ENCODE data around the gene EIPR1. TPM values are rescaled to one million over a fixed set of nuclear protein-coding genes. Genes with fewer than 3 reads are reported as not detected.

The EIPR1 gene
- total and polyA plus RNA-seq, 10 of the 15 experiments (the other 5 are each of a cell fraction or from before 2014, with no cell fraction given) = 23.6 to 61.2 (median 42.2) TPM

DNA sequence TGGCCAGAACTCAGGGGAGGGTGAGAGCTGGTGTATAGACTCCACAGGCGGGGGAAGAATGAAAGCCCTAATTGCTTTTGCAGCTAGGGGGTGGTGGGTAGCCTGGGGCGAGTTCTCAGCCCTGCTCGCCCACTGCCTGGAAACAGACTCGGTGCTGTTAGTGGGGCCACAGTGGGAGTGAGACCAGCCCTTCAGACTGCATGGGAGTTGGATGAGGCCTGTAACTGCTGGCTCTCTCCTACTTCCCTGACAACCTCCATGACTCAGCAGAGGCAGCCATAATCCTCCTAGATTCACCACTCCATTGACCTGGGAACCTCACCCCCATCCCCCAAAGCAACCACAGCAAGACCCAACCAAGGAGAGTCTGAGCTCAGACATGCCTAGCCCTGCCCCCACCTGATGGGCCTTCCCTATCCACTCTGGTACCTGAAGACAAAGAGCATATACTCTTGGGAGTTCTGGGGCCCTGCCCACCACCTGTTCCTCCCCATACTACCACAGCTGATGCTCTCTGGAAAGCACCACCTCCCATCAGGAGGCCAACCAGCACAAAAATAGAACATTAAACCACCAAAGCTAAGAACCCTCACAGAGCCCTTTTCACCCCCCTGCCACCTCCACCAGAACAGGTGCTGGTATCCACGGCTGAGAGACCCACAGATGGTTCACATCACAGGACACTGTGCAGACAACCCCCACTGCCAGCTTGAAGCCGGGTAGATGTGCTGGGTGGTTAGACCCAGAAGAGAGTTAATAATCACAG lies 226.3 kb downstream of the EIPR1 start (continued):
- no peak for TF ChIP-seq RB1 (IDR thresholded peaks at IDR 0.05; ENCODE audit: borderline replicate concordance)
- no peak for TF ChIP-seq TBL1XR1 (IDR thresholded peaks at IDR 0.05; ENCODE audit: low read depth, low read length)
- no peak for TF ChIP-seq ZNF24 (IDR thresholded peaks at IDR 0.05)
- no peak for TF ChIP-seq SREBF1 (IDR thresholded peaks at IDR 0.05; ENCODE audit: low read length)
- TF ChIP-seq YBX1 (IDR thresholded peaks at IDR 0.05) = no peak
- TF ChIP-seq ZBTB11 (CRISPR knock-in tag; IDR thresholded peaks at IDR 0.05) = no peak
- no peak for TF ChIP-seq HDAC6 (IDR thresholded peaks at IDR 0.05; ENCODE audit: unreplicated experiment)
- no peak for TF ChIP-seq E4F1 (IDR thresholded peaks at IDR 0.05; ENCODE audit: borderline replicate concordance, partially characterized antibody)
- TF ChIP-seq SMAD5 (IDR thresholded peaks at IDR 0.05; ENCODE audit: low read depth) = no peak
- TF ChIP-seq USF2 (IDR thresholded peaks at IDR 0.05; ENCODE audit: borderline replicate concordance, low read depth, low read length) = no peak
- no peak for TF ChIP-seq CEBPZ (IDR thresholded peaks at IDR 0.05; ENCODE audit: low read depth, low read length)
- no peak for TF ChIP-seq KLF5 (IDR thresholded peaks at IDR 0.05; ENCODE audit: partially characterized antibody)
- TF ChIP-seq EP300 (IDR thresholded peaks at IDR 0.05; ENCODE audit: borderline replicate concordance in 1 of 2, control insufficient read depth in 1 of 2, low read depth in 2 of 2, low read length in 2 of 2) = no peak
- no peak for TF ChIP-seq CHD4 (IDR thresholded peaks at IDR 0.05)
- no peak for TF ChIP-seq EGR1 (IDR thresholded peaks at IDR 0.05; ENCODE audit: borderline replicate concordance in 1 of 2, low read depth in 2 of 2, low read length in 2 of 2)
- no peak for TF ChIP-seq SIX5 (IDR thresholded peaks at IDR 0.05; ENCODE audit: low read depth, low read length, severe bottlenecking)
- TF ChIP-seq IKZF2 (IDR thresholded peaks at IDR 0.05) = peak; percentile 55 to 71; a peak in 2 of 4 replicates
- TF ChIP-seq JUND (IDR thresholded peaks at IDR 0.05; ENCODE audit: low read depth, low read length) = no peak
- TF ChIP-seq MTA2 (IDR thresholded peaks at IDR 0.05; ENCODE audit: low read depth) = peak; percentile 54
- no peak for TF ChIP-seq RAD51 (IDR thresholded peaks at IDR 0.05)
